ENCODE measurements around the gene KCTD20.

KCTD20 gene

DNA sequence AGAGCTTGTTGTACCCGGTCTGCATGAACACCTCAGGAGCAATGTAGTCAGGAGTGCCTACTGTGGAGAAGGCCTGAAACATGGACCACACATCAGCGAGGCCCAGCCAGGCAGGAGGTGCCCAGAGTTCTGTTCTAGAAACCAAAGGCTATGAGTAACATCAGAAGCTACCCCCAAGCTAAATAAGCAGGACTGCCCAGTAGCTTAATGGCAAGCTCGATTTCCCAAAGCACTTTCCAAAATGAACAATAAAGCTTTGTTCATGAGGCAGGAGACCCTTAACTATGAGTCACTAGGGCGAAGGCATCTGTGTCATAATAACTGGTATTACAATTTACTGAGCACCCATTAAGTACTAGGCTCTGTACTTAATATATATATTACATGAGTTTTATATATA, 57.1 kb downstream of the KCTD20 start:
- FAIRE-seq: no peak

DNA sequence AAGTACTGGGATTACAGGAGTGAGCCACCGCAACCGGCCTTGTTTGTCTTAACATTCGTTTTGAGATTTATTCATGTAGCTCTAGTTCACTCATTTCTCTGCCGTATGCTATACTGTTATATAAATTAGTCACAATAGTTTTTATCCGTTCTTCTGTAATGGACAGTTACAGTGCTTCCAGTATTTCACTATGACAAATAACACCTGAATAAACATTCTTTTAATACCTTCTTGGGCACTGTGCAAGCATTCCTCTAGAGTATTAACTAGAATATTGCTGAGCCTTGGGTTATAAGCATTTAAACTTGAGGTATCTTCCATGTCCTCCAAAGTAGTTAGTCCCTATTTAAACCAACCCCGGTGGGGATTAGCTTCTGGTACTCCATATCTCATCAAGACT, 58.9 kb downstream of the KCTD20 start:
- no peak for FAIRE-seq

DNA sequence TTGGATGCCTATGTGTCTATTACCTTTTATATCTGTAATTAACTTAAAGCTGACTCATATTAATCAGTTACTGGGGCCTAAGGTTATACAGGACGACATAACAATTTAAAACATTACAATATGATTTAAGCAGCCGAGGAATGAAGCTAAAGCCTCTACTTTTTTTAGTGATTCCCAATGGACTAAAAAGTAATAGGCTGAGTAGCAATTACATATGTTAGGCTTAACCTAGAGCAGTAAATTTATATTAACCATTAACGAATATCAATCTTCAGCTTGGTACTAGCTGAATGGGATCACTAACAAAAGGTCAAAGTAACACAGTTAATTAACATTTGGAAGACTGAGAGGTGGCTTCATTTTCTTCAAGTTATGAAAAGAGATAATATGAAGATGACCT, 61.4 kb downstream of the KCTD20 start:
- no peak for FAIRE-seq

DNA sequence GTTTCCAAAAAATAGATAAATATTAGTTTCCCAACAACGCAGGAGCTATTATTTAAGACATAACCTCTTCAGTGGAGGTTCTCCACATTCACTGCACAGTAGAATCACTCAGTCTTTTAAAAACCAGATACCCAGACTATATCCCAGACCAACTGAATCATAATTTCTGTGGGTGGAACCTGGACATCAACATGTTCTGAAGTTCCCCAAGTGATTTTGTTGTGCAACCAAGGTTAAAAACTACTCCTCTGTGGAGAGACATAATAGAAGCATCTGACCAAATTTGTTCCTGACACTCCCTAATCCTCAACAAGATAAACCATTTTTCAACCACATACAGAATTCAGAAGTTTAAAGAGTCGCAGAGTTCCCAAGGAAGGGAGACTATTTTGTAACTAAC, 62.2 kb downstream of the KCTD20 start:
- FAIRE-seq: no peak

- no peak for FAIRE-seq
Observed at GRCh38 chr6:36505744-36506534, 63.1 kb downstream of the KCTD20 start.

DNA sequence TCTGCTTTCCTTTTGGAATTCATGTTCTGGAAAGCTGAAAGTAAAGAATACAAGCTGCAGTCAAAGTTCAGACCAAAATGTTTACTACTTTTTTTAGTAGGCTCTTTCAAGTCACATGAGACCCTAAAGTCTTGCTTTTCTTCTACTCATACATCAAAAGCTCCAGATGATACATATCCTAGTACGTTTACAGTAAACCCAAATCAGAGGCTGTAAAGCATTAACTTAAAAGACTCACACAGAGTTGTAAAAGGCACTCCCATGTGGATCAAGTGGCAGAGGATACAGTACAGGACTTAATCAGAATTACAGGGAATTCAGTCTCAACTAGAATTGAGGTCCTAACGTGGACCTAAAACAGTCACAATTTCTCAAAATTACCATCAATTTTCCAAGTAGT, 63.8 kb downstream of the KCTD20 start:
- FAIRE-seq: peak; percentile 73

DNA sequence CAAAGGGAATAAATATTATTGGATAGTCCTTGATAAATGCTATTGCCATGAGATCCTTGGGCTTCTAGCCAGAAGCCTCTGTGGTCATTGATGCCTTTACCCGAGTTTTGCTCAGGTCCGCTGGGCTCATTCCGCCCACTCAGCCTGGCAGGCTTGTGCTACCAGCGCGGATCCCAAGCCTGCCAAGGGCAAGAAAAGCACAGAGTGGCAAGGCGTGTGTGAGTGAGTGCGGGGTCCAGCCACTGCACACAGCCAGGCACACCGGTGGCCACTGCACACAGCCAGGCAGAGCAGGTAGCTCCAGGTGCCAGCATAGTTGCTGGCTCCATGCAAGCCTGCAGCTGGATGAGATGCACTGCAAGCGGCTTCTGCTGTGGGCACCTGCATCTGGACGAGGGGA, 65.7 kb downstream of the KCTD20 start:
- no peak for FAIRE-seq

GRCh38 chr6:36510365-36510764, 67.6 kb downstream of the KCTD20 start:
- FAIRE-seq: no peak

- no peak for FAIRE-seq
Observed at GRCh38 chr6:36514554-36515456, 72.0 kb downstream of the KCTD20 start.

DNA sequence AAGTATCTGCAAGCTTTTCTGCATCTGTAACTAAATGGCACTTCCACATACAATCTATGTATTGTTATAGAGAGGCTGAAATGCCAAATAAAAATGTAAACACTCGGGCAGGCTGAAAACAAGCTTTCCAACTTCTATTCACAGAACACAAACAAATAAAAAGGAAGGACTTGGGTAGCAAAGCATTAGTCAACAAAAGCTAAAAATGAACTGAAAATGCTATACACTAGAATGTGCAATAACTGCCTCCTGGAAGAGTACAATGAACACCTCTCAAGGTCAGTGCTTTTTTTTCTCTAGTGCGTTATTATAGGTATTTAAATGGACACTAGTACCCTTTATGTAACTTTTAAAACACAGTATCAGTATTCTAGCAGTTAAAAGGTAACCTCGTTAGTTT, 73.0 kb downstream of the KCTD20 start:
- FAIRE-seq: no peak

GRCh38 chr6:36516559-36516958, 73.8 kb downstream of the KCTD20 start:
- FAIRE-seq: no peak

- no peak for FAIRE-seq
Observed at GRCh38 chr6:36516988-36517387, 74.2 kb downstream of the KCTD20 start.

GRCh38 chr6:36517408-36517807, 74.6 kb downstream of the KCTD20 start:
- no peak for FAIRE-seq

DNA sequence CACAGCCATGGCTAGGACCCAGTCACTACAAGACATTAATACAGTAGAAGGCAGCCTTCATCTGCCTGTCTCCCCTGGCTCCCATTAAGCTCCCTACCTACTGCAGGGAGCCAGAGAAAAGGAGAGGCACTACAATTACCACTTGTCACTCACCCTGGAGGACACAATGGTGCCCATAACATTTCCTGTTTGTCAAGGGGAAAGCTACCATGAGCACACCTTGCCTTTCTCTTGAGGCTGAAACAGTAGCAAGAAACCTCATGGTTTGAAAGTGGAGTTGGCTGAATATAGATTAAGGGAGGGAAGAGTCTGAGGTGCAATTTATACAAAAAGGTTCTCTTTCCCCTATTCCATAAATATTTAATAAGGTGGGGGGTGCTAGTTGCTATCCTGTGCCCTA, 76.6 kb downstream of the KCTD20 start:
- no peak for FAIRE-seq

DNA sequence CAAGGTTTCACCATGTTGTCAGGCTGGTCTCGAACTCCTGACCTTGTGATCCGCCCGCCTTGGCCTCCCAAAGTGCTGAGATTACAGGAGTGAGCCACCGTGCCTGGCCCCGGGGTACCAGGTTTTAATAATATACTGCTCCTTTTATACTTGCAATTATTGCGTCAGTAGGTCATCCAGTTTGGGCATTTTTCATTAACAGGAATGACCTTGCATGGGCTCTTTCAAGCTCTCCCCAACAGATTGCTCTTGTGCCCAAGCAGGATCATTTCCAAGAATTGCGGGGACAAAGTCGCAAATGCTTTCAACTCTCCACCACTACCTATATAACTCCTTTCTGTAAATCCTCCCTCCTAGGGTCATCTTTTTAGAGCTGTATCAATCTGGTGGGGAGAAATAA, 80.7 kb downstream of the KCTD20 start:
- no peak for FAIRE-seq

DNA sequence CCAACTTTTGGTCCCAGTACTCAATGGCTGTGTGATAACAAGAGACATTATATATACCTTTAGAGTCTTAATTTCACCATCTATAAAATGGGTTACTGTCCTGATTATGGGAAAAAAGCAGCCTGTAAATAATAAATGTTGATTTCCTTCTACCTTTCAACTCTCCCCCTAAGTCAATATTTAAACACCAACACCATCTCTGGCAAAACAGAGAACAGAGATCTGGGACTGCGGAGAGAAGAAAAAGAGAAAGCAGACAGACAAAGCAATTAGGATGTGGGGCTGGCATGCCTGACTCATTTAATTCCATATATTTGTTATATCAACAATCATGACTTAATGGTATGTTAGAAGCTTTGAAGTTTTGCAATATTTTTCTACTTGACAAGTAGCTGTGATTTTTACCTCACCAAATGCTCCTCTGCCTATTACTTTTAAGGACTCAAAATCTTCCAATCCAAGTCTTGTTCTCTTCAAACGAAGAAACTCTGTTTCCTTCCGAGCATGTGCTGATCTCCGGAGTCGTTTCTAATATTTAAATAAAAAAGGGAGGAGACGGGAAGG, 81.2 kb downstream of the KCTD20 start:
- no peak for FAIRE-seq

GRCh38 chr6:36524871-36525270, 82.1 kb downstream of the KCTD20 start:
- no peak for FAIRE-seq

DNA sequence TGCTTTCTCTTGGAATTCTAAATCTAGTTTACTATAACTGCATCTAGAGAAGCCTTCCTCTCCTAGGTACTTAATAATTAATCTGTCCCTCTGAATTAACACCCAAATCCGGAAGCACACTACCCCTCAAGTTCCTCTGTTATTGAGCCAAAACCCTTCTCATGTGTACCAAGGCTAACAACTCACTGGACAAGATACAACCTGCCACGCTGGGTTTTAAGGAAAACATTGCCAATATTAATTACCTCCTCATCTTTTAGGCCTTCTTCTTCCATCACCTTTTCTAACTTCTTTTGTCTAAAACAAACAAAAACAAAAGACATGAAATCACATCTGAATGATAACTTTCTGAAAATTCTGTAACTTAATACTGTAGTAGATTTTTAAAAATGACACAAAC, 82.5 kb downstream of the KCTD20 start:
- FAIRE-seq: no peak

- no peak for FAIRE-seq
Observed at GRCh38 chr6:36526066-36526465, 83.3 kb downstream of the KCTD20 start.

GRCh38 chr6:36533321-36533720, 90.5 kb downstream of the KCTD20 start:
- FAIRE-seq: no peak

GRCh38 chr6:36536873-36537547, 94.2 kb downstream of the KCTD20 start:
- FAIRE-seq: peak; percentile 78

GRCh38 chr6:36539814-36540568, 97.2 kb downstream of the KCTD20 start:
- no peak for FAIRE-seq
